LNCaP clone FGC (cell line): ENCODE results near the gene SLC5A4.

Experiments used
- DNase-seq: peaks from one replicate; pipeline ENCODE4 v3.0.0-alpha.2; 2011; ENCODE audit warnings: low read depth
- H3K4me3 ChIP-seq: 2 replicates; pipeline ENCODE4 v1.5.1; 2011; ENCODE audit warnings: mild to moderate bottlenecking, low read depth, low read length, control low read depth
- CTCF ChIP-seq: IDR thresholded peaks from 2 replicates; pipeline ENCODE4 v1.5.1; 2012; ENCODE audit warnings: mild to moderate bottlenecking; ENCODE audit not compliant: control insufficient read depth, insufficient read depth; ENCODE audit errors: extremely low read depth

Gene SLC5A4

GRCh38 chr22:32233091-32233490 lies 22.1 kb downstream of the SLC5A4 start:
- H3K4me3 ChIP-seq = no peak overlapping the region
- no peak for DNase-seq
- no peak for TF ChIP-seq CTCF

GRCh38 chr22:32232191-32232830 lies 22.8 kb downstream of the SLC5A4 start:
- no peak overlapping the region for H3K4me3 ChIP-seq
- no peak for DNase-seq
- TF ChIP-seq CTCF = no peak

GRCh38 chr22:32226326-32227104 lies 28.6 kb downstream of the SLC5A4 start:
- no peak for TF ChIP-seq CTCF
- no peak for DNase-seq
- no peak overlapping the region for H3K4me3 ChIP-seq

- no peak for TF ChIP-seq CTCF
These were observed 32.2 kb downstream of the SLC5A4 start for GRCh38 chr22:32222991-32223390.

GRCh38 chr22:32219026-32219425 lies 36.1 kb downstream of the SLC5A4 start:
- DNase-seq = no peak
- no peak for TF ChIP-seq CTCF
- no peak overlapping the region for H3K4me3 ChIP-seq

More at GRCh38 chr22:32222991-32223390, 32.2 kb downstream of the SLC5A4 start:
- H3K4me3 ChIP-seq = no peak overlapping the region
- DNase-seq = no peak

- no peak for TF ChIP-seq CTCF
- no peak for DNase-seq
These were observed 36.7 kb downstream of the SLC5A4 start for GRCh38 chr22:32218470-32218869.

More at GRCh38 chr22:32218470-32218869, 36.7 kb downstream of the SLC5A4 start:
- H3K4me3 ChIP-seq = no peak overlapping the region
